Measurements from ENCODE around the gene KANSL1. TPM values are rescaled to one million over a fixed set of nuclear protein-coding genes. Genes with fewer than 3 reads are reported as not detected.
A peak's percentile ranks its signal among the peaks of the same experiment; 100 is the strongest.
"Not testable (repeated sequence)": the region's sequence is repeated elsewhere in the genome, so short reads cannot be mapped to it uniquely, and the experiment has no call there.

Gene KANSL1
- total and polyA plus RNA-seq, 7 experiments from 2014 or later, result 17.4 to 230 (median 163) TPM

DNA sequence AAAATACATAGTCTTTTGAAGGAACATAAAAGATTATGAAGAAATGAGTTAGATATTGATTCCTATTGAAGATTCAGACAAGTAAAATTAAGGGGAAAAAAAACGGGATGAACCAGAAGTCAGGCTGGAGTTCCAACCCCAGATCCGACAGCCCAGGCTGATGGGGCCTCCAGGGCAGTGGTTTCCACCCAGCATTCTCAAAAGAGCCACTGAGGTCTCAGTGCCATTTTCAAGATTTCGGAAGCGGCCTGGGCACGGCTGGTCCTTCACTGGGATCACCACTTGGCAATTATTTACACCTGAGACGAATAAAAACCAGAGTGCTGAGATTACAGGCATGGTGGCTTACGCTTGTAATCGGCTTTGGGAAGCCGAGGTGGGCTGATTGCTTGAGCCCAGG is 184.6 kb downstream of the KANSL1 start:
- Histone ChIP-seq H3K36me3 (ENCODE audit: control insufficient read depth in 2 of 3, insufficient read depth in 3 of 3, low read length in 3 of 3) (no peaks in the 10 kb centered on the region), H3K9me3 (ENCODE audit: control insufficient read depth in 2 of 3, low read length in 3 of 3) (no peaks in the 10 kb centered on the region), H3K4me3 (ENCODE audit: low read length) (no peak overlapping the region), H3K4me1 (ENCODE audit: control insufficient read depth in 2 of 2, insufficient read depth in 2 of 2, low read length in 2 of 2) (no peaks in the 10 kb centered on the region), H3K27me3 (ENCODE audit: control insufficient read depth in 2 of 2, insufficient read depth in 2 of 2, low read length in 2 of 2) (no peaks in the 10 kb centered on the region), H3K27ac (ENCODE audit: low read depth, low read length) (no peak overlapping the region)
- no peak overlapping the region for H3K27ac Mint-ChIP-seq
- no peak for DNase-seq
- no peaks in the 10 kb centered on the region for H3K9me3 Mint-ChIP-seq
- peaks cover 0 to 7% (median 0%) of the 10 kb centered on the region in 5 donors for H3K27me3 Mint-ChIP-seq
- H3K36me3 Mint-ChIP-seq, result peaks cover 0 to 5% (median 0%) of the 10 kb centered on the region in 5 donors
- no peaks in the 10 kb centered on the region for H3K4me1 Mint-ChIP-seq
- CTCF ChIA-PET, result no interaction called here
- no peak for ATAC-seq
- intact Hi-C loops (cut with micrococcal nuclease), result no loop called here
- H3K4me3 Mint-ChIP-seq, result no peak overlapping the region
- POLR2A ChIA-PET, result no interaction called here

DNA sequence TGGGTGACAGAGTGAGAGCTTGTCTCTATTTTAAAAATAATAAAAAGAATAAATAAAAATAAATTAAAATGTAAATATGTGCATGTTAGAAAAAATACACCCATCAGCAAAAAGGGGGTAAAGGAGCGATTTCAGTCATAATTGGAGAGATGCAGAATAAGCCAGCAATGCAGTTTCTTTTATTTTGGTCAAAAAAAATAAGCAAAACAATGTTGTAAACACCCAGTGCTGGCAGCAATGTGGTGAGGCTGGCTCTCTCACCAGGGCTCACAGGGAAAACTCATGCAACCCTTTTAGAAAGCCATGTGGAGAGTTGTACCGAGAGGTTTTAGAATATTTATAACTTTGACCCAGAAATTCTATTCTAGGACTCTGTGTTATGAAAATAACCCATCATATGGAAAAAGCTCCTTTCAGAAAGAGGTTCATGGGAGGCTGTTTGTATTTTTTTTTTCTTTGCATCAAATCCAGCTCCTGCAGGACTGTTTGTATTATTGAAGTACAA is 185.7 kb downstream of the KANSL1 start:
- Mint-ChIP-seq H3K4me3 (no peak overlapping the region), H3K4me1 (peaks cover 0 to 4% (median 0%) of the 10 kb centered on the region in 7 donors), H3K9me3 (no peaks in the 10 kb centered on the region), H3K27ac (no peak overlapping the region), H3K27me3 (peaks cover 0 to 7% (median 0%) of the 10 kb centered on the region in 5 donors), H3K36me3 (peaks cover 0 to 5% (median 0%) of the 10 kb centered on the region in 5 donors)
- CTCF ChIA-PET, result no interaction called here
- DNase-seq (no peak), ATAC-seq (no peak)
- intact Hi-C loops (cut with micrococcal nuclease), result no loop called here
- no peak overlapping the region for H3K4me3 ChIP-seq (ENCODE audit: low read length)
- H3K27ac ChIP-seq (ENCODE audit: low read depth, low read length), result no peak overlapping the region
- H3K9me3 ChIP-seq (ENCODE audit: control insufficient read depth in 2 of 3, low read length in 3 of 3), result no peaks in the 10 kb centered on the region
- no peaks in the 10 kb centered on the region for H3K27me3 ChIP-seq (ENCODE audit: control insufficient read depth in 2 of 2, insufficient read depth in 2 of 2, low read length in 2 of 2)
- H3K36me3 ChIP-seq (ENCODE audit: control insufficient read depth in 2 of 3, insufficient read depth in 3 of 3, low read length in 3 of 3), result no peaks in the 10 kb centered on the region
- POLR2A ChIA-PET, result interaction anchor here (0.6 kb wide), 1 partner anchor 192 kb away, joined by 4 read pairs; no protein-coding TSS in a partner anchor
- H3K4me1 ChIP-seq (ENCODE audit: control insufficient read depth in 2 of 2, insufficient read depth in 2 of 2, low read length in 2 of 2), result no peaks in the 10 kb centered on the region

DNA sequence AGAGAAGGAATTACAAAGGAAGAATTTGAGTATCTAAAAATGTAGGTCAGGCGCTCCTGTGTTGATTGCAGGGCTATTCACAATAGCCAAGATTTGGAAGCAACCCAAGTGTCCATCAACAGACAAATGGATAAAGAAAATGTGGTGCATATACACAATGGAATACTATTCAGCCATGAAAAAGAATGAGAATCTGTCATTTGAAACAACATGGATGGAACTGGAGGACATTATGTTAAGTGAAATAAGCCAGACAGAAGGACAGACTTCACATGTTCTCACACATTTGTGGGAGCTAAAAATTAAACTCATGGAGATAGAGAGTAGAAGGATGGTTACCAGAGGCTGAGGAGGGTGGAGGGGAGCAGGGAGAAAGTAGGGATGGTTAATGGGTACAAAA is 187.1 kb downstream of the KANSL1 start:
- H3K9me3 Mint-ChIP-seq; H3K4me1 ChIP-seq (ENCODE audit: control insufficient read depth in 2 of 2, insufficient read depth in 2 of 2, low read length in 2 of 2); DNase-seq; intact Hi-C loops (cut with micrococcal nuclease); H3K36me3 Mint-ChIP-seq; ATAC-seq; H3K27ac ChIP-seq (ENCODE audit: low read depth, low read length); H3K27me3 ChIP-seq (ENCODE audit: control insufficient read depth in 2 of 2, insufficient read depth in 2 of 2, low read length in 2 of 2); H3K9me3 ChIP-seq (ENCODE audit: control insufficient read depth in 2 of 3, low read length in 3 of 3); H3K27ac Mint-ChIP-seq; H3K4me3 Mint-ChIP-seq; H3K4me3 ChIP-seq (ENCODE audit: low read length); H3K27me3 Mint-ChIP-seq; H3K36me3 ChIP-seq (ENCODE audit: control insufficient read depth in 2 of 3, insufficient read depth in 3 of 3, low read length in 3 of 3); H3K4me1 Mint-ChIP-seq: not testable (repeated sequence)
- ChIA-PET CTCF (interaction anchor here (1.0 to 3.8 kb wide), 2 partner anchors 14 to 38 kb away, joined by 3 to 17 read pairs; no protein-coding TSS in a partner anchor), POLR2A (interaction anchor here (0.7 to 1.1 kb wide), 2 partner anchors 11 to 256 kb away, joined by 3 read pairs; no protein-coding TSS in a partner anchor)

DNA sequence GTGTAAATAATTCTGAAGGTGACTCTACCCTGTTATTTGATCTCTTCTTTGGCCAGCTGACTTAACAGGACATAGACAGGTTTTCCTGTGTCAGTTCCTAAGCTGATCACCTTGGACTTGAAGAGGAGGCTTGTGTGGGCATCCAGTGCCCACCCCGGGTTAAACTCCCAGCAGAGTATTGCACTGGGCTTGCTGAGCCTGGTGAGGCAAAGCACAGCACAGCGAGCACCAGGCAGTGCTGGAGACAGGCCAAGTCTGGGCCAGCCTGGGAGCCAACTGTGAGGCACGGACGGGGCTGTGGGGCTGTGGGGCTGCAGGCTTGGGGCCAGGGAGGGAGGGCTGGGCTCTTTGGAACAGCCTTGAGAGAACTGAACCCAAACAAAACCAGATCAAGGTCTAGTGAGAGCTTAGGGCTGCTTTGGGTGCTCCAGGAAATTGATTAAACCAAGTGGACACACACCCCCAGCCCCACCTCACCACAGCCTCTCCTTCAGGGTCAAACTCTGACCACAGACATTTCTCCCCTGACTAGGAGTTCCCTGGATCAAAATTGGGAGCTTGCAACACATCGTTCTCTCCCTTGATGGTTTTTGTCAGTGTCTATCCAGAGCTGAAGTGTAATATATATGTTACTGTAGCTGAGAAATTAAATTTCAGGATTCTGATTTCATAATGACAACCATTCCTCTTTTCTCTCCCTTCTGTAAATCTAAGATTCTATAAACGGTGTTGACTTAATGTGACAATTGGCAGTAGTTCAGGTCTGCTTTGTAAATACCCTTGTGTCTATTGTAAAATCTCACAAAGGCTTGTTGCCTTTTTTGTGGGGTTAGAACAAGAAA is 189.1 kb downstream of the KANSL1 start:
- Mint-ChIP-seq H3K4me3 (no peak overlapping the region), H3K36me3 (peaks cover 0 to 5% (median 0%) of the 10 kb centered on the region in 5 donors), H3K4me1 (peaks cover 0 to 4% (median 0%) of the 10 kb centered on the region in 7 donors), H3K27me3 (peaks cover 0 to 7% (median 0%) of the 10 kb centered on the region in 5 donors), H3K9me3 (no peaks in the 10 kb centered on the region), H3K27ac (no peak overlapping the region)
- Histone ChIP-seq H3K4me3 (ENCODE audit: low read length) (no peak overlapping the region), H3K36me3 (ENCODE audit: control insufficient read depth in 2 of 3, insufficient read depth in 3 of 3, low read length in 3 of 3) (no peaks in the 10 kb centered on the region), H3K27ac (ENCODE audit: low read depth, low read length) (no peak overlapping the region), H3K4me1 (ENCODE audit: control insufficient read depth in 2 of 2, insufficient read depth in 2 of 2, low read length in 2 of 2) (no peaks in the 10 kb centered on the region), H3K9me3 (ENCODE audit: control insufficient read depth in 2 of 3, low read length in 3 of 3) (no peaks in the 10 kb centered on the region), H3K27me3 (ENCODE audit: control insufficient read depth in 2 of 2, insufficient read depth in 2 of 2, low read length in 2 of 2) (no peaks in the 10 kb centered on the region)
- no peak for ATAC-seq
- intact Hi-C loops (cut with micrococcal nuclease), result loop anchor here (2.0 to 5.0 kb wide), 4 partner anchors 38 to 575 kb away; no protein-coding TSS in a partner anchor
- ChIA-PET POLR2A (interaction anchor here (1.4 kb wide), 1 partner anchor 41 kb away, joined by 3 read pairs; no protein-coding TSS in a partner anchor), CTCF (interaction anchor here (0.5 to 5.2 kb wide), 10 partner anchors 13 to 1610 kb away, joined by 3 to 29 read pairs (median 6); no protein-coding TSS in a partner anchor)
- no peak for DNase-seq

DNA sequence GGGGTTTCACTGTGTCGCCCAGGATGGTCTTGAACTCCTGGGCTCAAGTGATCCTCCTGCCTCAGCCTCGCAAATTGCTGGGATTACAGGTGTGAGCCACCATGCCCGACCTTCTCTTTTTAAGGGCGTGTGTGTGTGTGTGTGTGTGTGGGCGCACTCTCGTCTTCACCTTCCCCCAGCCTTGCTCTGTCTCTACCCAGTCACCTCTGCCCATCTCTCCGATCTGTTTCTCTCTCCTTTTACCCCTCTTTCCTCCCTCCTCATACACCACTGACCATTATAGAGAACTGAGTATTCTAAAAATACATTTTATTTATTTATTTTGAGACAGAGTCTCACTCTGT is 190.3 kb downstream of the KANSL1 start:
- H3K27ac ChIP-seq (ENCODE audit: low read depth, low read length), result no peak overlapping the region
- H3K27ac Mint-ChIP-seq, result no peak overlapping the region
- ChIA-PET CTCF (interaction anchor here (0.6 to 5.2 kb wide), 11 partner anchors 14 to 371 kb away, joined by 3 to 29 read pairs (median 5); no protein-coding TSS in a partner anchor), POLR2A (interaction anchor here (0.9 to 1.4 kb wide), 2 partner anchors 42 to 201 kb away, joined by 3 read pairs; no protein-coding TSS in a partner anchor)
- ATAC-seq, result no peak
- H3K4me1 ChIP-seq (ENCODE audit: control insufficient read depth in 2 of 2, insufficient read depth in 2 of 2, low read length in 2 of 2), result no peaks in the 10 kb centered on the region
- no peaks in the 10 kb centered on the region for H3K9me3 Mint-ChIP-seq
- H3K9me3 ChIP-seq (ENCODE audit: control insufficient read depth in 2 of 3, low read length in 3 of 3), result no peaks in the 10 kb centered on the region
- DNase-seq, result no peak
- no peak overlapping the region for H3K4me3 Mint-ChIP-seq
- intact Hi-C loops (cut with micrococcal nuclease), result loop anchor here (1.0 to 5.0 kb wide), 10 partner anchors 17 to 574 kb away; no protein-coding TSS in a partner anchor
- H3K36me3 Mint-ChIP-seq, result peaks cover 0 to 5% (median 0%) of the 10 kb centered on the region in 5 donors
- H3K4me3 ChIP-seq (ENCODE audit: low read length), result no peak overlapping the region
- peaks cover 0 to 4% (median 0%) of the 10 kb centered on the region in 7 donors for H3K4me1 Mint-ChIP-seq
- H3K36me3 ChIP-seq (ENCODE audit: control insufficient read depth in 2 of 3, insufficient read depth in 3 of 3, low read length in 3 of 3), result no peaks in the 10 kb centered on the region
- H3K27me3 Mint-ChIP-seq, result peaks cover 0 to 5% (median 0%) of the 10 kb centered on the region in 5 donors
- H3K27me3 ChIP-seq (ENCODE audit: control insufficient read depth in 2 of 2, insufficient read depth in 2 of 2, low read length in 2 of 2), result no peaks in the 10 kb centered on the region

DNA sequence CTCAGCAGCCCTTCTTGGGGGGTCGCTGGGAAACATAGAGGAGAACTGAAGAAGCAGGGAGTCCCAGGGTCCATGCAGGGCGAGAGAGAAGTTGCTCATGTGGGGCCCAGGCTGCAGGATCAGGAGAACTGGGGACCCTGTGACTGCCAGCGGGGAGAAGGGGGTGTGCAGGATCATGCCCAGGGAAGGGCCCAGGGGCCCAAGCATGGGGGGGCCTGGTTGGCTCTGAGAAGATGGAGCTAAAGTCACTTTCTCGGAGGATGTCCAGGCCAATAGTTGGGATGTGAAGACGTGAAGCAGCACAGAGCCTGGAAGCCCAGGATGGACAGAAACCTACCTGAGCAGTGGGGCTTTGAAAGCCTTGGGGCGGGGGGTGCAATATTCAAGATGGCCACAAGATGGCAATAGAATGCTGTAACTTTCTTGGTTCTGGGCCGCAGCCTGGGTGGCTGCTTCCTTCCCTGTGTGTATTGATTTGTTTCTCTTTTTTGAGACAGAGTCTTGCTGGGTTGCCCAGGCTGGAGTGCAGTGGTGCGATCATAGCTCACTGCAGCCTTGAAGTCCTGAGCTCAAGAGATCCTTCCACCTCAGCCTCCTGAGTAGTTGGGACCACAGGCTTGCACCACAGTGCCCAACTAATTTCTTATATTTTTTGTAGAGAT is 190.8 kb downstream of the KANSL1 start:
- intact Hi-C loops (cut with micrococcal nuclease), result loop anchor here (1.0 to 5.0 kb wide), 10 partner anchors 18 to 574 kb away; no protein-coding TSS in a partner anchor
- ChIA-PET CTCF (interaction anchor here (0.6 to 5.2 kb wide), 13 partner anchors 14 to 370 kb away, joined by 3 to 29 read pairs (median 5); partner anchors contain the start of gene KANSL1), POLR2A (interaction anchor here (0.9 kb wide), 1 partner anchor 201 kb away, joined by 3 read pairs; no protein-coding TSS in a partner anchor)
- peaks cover 0 to 5% (median 0%) of the 10 kb centered on the region in 5 donors for H3K27me3 Mint-ChIP-seq
- no peaks in the 10 kb centered on the region for H3K9me3 ChIP-seq (ENCODE audit: control insufficient read depth in 2 of 3, low read length in 3 of 3)
- no peaks in the 10 kb centered on the region for H3K9me3 Mint-ChIP-seq
- H3K4me3 Mint-ChIP-seq, result no peak overlapping the region
- no peak overlapping the region for H3K27ac ChIP-seq (ENCODE audit: low read depth, low read length)
- DNase-seq (peak; percentile 43 to 81 (median 70)), ATAC-seq (peak; percentile 96)
- no peaks in the 10 kb centered on the region for H3K4me1 ChIP-seq (ENCODE audit: control insufficient read depth in 2 of 2, insufficient read depth in 2 of 2, low read length in 2 of 2)
- H3K36me3 ChIP-seq (ENCODE audit: control insufficient read depth in 2 of 3, insufficient read depth in 3 of 3, low read length in 3 of 3), result no peaks in the 10 kb centered on the region
- peaks cover 0 to 4% (median 0%) of the 10 kb centered on the region in 7 donors for H3K4me1 Mint-ChIP-seq
- H3K27me3 ChIP-seq (ENCODE audit: control insufficient read depth in 2 of 2, insufficient read depth in 2 of 2, low read length in 2 of 2), result no peaks in the 10 kb centered on the region
- H3K36me3 Mint-ChIP-seq, result peaks cover 0 to 5% (median 0%) of the 10 kb centered on the region in 5 donors
- H3K4me3 ChIP-seq (ENCODE audit: low read length), result no peak overlapping the region
- no peak overlapping the region for H3K27ac Mint-ChIP-seq
